GM12891 (cell line): ENCODE results near the gene MEF2C.

Experiments used
- PAX5 ChIP-seq: IDR thresholded peaks from 2 replicates; pipeline ENCODE4 v1.6.1; 2011; ENCODE audit warnings: low read length, moderate library complexity, mild to moderate bottlenecking; ENCODE audit not compliant: insufficient read depth, severe bottlenecking
- POLR2A ChIP-seq: IDR thresholded peaks from 2 replicates; pipeline ENCODE4 v1.6.1; 2011; ENCODE audit warnings: low read depth, low read length, control low read depth
- POLR2AphosphoS5 ChIP-seq: IDR thresholded peaks from 2 replicates; pipeline ENCODE4 v1.6.1; 2011; ENCODE audit warnings: low read depth, low read length, control low read depth
- POU2F2 ChIP-seq: IDR thresholded peaks from 2 replicates; pipeline ENCODE4 v1.6.1; 2011; ENCODE audit warnings: low read depth, mild to moderate bottlenecking, control low read depth, low read length, moderate library complexity
- SPI1 ChIP-seq: IDR thresholded peaks from 2 replicates; pipeline ENCODE4 v1.6.1; 2011; ENCODE audit warnings: low read depth, low read length, control low read depth
- TAF1 ChIP-seq: IDR thresholded peaks from 2 replicates; pipeline ENCODE4 v1.6.1; 2011; ENCODE audit warnings: low read depth, low read length, control low read depth

DNA sequence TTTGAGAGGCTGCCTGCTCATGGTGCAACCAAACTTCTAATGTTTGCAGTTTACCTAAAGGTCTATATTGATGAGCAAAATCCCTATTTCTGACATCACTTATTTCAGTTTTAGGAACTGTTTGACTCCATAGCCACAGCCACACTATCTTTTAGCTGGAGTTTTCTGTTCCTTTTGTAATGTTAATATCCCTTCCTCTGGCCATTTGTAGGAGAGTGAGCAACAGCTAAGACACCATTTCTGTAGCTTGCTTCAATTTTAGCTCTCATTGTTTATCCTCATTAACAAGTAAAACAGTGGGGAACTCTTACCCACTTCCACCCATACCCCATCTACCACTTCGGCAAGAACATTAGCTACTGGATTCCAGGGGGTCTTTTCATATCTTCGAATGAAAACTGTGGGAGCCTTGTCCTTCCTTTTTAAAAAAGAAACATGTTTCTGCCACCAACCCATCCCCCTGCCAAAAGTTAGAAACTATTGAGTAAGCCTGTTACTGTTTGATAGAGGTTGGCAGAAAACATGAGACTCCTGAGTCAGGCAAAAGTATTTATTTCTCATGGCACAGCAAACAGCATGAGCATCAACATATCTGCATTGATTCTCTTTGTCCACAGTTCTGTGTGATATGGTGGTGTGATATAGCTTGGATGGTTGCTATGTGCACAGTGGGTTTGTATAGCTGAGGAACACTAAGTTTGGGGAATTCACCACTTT, 174.1 kb downstream of the MEF2C start:
- no peak for TF ChIP-seq POLR2AphosphoS5
- no peak for TF ChIP-seq POLR2A
- no peak for TF ChIP-seq POU2F2
- TF ChIP-seq TAF1 = no peak
- TF ChIP-seq SPI1 = no peak
- TF ChIP-seq PAX5 = no peak
